Immature natural killer cell (primary cell): ENCODE measurements around the gene PCCB. TPM values are rescaled to one million over a fixed set of nuclear protein-coding genes. Genes with fewer than 3 reads are reported as not detected.
"Not testable (repeated sequence)": the region's sequence is repeated elsewhere in the genome, so short reads cannot be mapped to it uniquely, and the experiment has no call there.

Experiments used
- DNase-seq, 3 donors: peaks; one replicate each; pipeline ENCODE4 v3.0.0; 2022; ENCODE audit warnings: mixed read lengths in 1 of 3
- H3K27ac Mint-ChIP-seq, 6 donors: one replicate each; pipeline ENCODE4 v1.8.0; 2020; ENCODE audit warnings: mixed read lengths in 6 of 6, mild to moderate bottlenecking in 5 of 6, inconsistent platforms in 4 of 6, moderate library complexity in 3 of 6
- H3K27me3 Mint-ChIP-seq, 3 donors: one replicate each; pipeline ENCODE4 v1.8.0; 2020 to 2021; ENCODE audit warnings: low read depth in 3 of 3, mild to moderate bottlenecking in 3 of 3, mixed read lengths in 3 of 3, moderate library complexity in 3 of 3, inconsistent platforms in 1 of 3
- H3K36me3 Mint-ChIP-seq, 3 donors: one replicate each; pipeline ENCODE4 v1.8.0; 2020; ENCODE audit warnings: mixed read lengths in 3 of 3, inconsistent platforms in 2 of 3, mild to moderate bottlenecking in 2 of 3
- H3K4me1 Mint-ChIP-seq, 2 donors: one replicate each; pipeline ENCODE4 v1.8.0; 2020; ENCODE audit warnings: inconsistent platforms in 2 of 2, mild to moderate bottlenecking in 2 of 2, mixed read lengths in 2 of 2, moderate library complexity in 1 of 2
- H3K4me3 Mint-ChIP-seq, 5 donors: one replicate each; pipeline ENCODE4 v1.8.0; 2020; ENCODE audit warnings: mild to moderate bottlenecking in 5 of 5, mixed read lengths in 5 of 5, inconsistent platforms in 3 of 5, moderate library complexity in 3 of 5
- H3K9me3 Mint-ChIP-seq, 6 donors: one replicate each; pipeline ENCODE4 v1.8.0; 2020; ENCODE audit warnings: mild to moderate bottlenecking in 6 of 6, mixed read lengths in 6 of 6, inconsistent platforms in 4 of 6, moderate library complexity in 3 of 6
- polyA plus RNA-seq, 3 donors: library from polyadenylated mRNA; unstranded; fragments of 300-500 nt; fragmentation: Illumina TruSeq; gene quantifications; one replicate each; pipeline ENCODE4 v1.2.3, GENCODE V29; 2021

PCCB gene
- polyA plus RNA-seq, 3 donors from 2014 or later = 41.8 to 73.3 (median 61.5) TPM

DNA sequence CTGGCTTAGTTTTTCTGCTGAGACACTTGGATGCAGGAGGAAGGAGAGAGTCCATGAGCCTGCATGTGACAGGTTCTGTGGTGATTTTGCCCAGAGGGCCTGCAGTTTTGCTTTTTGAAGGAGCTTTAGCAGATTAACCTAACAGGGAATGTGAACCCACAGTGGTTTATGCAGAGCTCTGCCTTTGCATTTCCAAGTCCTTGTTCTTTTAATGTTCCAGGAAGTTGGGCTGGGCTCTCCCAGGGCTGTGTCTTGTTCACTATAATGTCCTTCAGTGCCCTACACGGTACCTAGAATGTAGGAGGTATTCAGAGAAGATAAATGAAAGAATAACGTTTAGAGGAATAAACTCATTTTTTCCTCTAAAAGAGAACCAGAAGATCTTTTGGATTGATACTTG is 50.3 kb downstream of the PCCB start:
- H3K36me3 Mint-ChIP-seq = peaks cover 18 to 30% (median 20%) of the 10 kb centered on the region in 3 donors
- no peaks in the 10 kb centered on the region for H3K4me1 Mint-ChIP-seq
- no peak for DNase-seq
- H3K27ac Mint-ChIP-seq = peak overlapping the region in 1 of 6 donors; percentile 58
- H3K27me3 Mint-ChIP-seq = no peaks in the 10 kb centered on the region
- no peaks in the 10 kb centered on the region for H3K9me3 Mint-ChIP-seq
- no peak overlapping the region for H3K4me3 Mint-ChIP-seq

DNA sequence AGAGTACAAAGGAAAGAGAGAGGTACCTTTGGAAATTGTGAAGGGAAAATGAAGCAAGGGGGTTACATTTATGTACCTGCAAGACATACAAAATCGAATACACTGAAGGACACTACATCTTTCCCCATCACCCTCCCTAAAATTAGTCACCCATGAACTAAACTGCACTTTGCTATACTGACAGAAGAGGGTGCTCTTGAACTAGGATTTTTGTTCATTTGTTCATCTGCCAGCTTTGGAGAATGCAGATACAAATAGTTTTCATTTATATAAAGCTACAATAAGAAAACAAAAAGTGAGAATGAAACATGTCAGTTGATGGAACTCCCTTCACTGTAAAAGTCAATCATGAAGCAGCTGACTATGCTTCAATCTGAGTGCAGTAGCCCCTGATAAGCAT is 55.7 kb downstream of the PCCB start:
- H3K27ac Mint-ChIP-seq = no peak overlapping the region

DNA sequence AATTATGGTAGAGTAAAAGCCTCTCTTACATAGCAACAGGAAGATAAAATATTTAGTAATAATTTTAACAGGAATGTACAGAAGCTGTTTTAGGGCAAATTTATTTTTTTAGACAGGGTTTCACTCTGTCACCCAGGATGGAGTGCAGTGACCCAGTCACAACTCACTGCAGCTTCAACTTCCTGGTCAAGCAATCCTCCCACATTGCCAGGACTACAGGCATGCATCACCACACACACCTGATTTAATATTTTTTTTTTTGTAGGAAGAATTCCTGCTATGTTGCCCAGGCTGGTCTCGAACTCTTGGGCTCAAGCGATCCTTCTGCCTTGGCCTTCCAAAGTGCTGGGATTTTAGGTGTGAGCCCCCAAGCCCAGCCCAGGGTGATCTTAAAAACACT is 61.1 kb downstream of the PCCB start:
- H3K4me3 Mint-ChIP-seq = no peak overlapping the region
- peaks cover 7 to 15% (median 13%) of the 10 kb centered on the region in 3 donors for H3K36me3 Mint-ChIP-seq
- no peak for DNase-seq
- H3K27ac Mint-ChIP-seq = no peak overlapping the region
- no peaks in the 10 kb centered on the region for H3K9me3 Mint-ChIP-seq
- H3K4me1 Mint-ChIP-seq = no peaks in the 10 kb centered on the region
- no peaks in the 10 kb centered on the region for H3K27me3 Mint-ChIP-seq

More for the DNA sequence above, 55.7 kb downstream of the PCCB start:
- H3K4me1 Mint-ChIP-seq = no peaks in the 10 kb centered on the region
- no peaks in the 10 kb centered on the region for H3K27me3 Mint-ChIP-seq
- H3K4me3 Mint-ChIP-seq = no peak overlapping the region
- no peak for DNase-seq
- peaks cover 0 to 2% (median 0%) of the 10 kb centered on the region in 6 donors for H3K9me3 Mint-ChIP-seq
- H3K36me3 Mint-ChIP-seq = peaks cover 11 to 27% (median 16%) of the 10 kb centered on the region in 3 donors

DNA sequence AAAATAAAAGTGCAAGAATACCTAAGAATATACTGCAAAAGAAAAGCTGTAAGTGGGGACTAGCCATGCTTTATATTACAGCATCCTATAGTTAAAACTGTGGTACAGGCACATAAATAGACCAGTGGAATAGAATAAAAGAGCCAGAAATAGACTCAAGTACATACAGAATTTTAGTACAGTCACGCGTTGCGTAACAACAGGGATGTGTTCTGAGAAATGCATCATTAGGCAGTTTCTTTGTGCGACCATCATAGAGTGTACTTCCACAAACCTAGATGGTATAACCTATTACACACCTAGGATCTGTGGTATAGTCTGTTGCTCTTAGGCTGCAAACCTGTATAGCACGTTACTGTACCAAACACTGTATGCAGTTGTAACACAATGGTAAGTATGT is 61.8 kb downstream of the PCCB start:
- Mint-ChIP-seq H3K27me3 (no peaks in the 10 kb centered on the region), H3K4me3 (no peak overlapping the region), H3K27ac (no peak overlapping the region), H3K4me1 (no peaks in the 10 kb centered on the region), H3K36me3 (peaks cover 11 to 15% (median 13%) of the 10 kb centered on the region in 3 donors), H3K9me3 (no peaks in the 10 kb centered on the region)
- no peak for DNase-seq

DNA sequence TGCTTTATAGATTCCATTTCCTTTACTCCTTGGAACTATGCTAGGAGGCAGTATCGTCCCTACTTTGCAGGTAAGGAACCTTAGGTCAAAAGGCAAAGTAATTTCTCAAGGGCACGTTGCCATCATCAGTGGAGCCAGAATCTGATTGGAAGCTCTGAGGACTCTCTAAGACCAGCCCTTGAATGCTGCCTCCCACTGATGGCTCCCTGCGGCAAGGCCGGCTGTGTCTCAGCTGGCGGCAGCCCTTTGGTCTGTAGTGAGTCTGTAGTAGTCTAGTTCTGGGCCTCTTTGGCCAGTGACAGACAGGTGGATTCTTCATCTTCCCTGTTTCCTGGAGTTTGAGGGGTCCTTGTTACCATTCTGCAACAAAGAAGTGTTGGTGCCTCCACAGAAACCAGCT is 76.2 kb downstream of the PCCB start:
- Mint-ChIP-seq H3K36me3 (peaks cover 53 to 67% (median 63%) of the 10 kb centered on the region in 3 donors), H3K27me3 (no peaks in the 10 kb centered on the region), H3K9me3 (peaks cover 21 to 33% (median 28%) of the 10 kb centered on the region in 6 donors), H3K4me3 (no peak overlapping the region), H3K27ac (no peak overlapping the region), H3K4me1 (no peaks in the 10 kb centered on the region)
- DNase-seq = no peak

DNA sequence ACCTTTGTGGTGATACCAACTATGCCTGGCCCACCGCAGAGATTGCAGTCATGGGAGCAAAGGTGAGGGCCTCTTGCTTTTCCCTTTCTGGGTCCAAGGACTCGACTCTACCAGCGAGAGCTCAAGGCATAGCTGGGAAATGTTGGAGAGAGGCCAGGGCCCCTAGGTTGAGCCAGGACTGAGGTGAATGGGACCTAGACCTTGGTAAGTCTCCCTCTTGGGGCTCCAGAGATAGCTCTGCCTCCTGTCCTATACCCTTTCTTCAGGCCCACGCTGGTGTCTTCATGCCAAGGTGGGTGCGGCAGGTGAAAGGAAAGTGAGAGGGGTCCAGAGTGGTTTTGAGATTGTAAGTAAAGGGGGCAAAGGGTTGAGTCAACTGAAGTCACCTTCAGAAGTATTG is 77.5 kb downstream of the PCCB start:
- peaks cover 40 to 61% (median 49%) of the 10 kb centered on the region in 3 donors for H3K36me3 Mint-ChIP-seq

DNA sequence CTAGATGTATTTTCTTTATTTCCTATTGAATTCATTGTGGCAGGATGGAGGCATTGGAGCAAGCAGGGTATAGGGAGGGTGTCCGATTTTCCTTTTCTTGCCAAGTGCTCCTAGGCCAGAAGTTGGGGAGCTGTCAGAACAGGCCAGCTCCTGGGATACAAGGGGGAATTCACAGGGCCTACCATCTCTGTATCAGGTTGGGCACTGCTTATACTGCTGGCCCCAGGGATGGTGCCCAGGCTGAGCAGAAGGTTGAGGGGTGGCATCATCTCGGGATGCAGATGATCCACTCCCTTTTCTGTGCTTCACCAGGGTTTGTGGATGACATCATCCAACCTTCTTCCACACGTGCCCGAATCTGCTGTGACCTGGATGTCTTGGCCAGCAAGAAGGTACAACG is 79.5 kb downstream of the PCCB start:
- Mint-ChIP-seq H3K36me3 (peaks cover 30 to 62% (median 38%) of the 10 kb centered on the region in 3 donors), H3K27ac (no peak overlapping the region), H3K9me3 (peaks cover 0 to under 1% (median under 1%) of the 10 kb centered on the region in 6 donors)

More for the DNA sequence above, 77.5 kb downstream of the PCCB start:
- Mint-ChIP-seq H3K9me3 (peaks cover 7 to 19% (median 15%) of the 10 kb centered on the region in 6 donors), H3K27ac (no peak overlapping the region), H3K4me3 (no peak overlapping the region), H3K4me1 (no peaks in the 10 kb centered on the region), H3K27me3 (no peaks in the 10 kb centered on the region)
- no peak for DNase-seq

DNA sequence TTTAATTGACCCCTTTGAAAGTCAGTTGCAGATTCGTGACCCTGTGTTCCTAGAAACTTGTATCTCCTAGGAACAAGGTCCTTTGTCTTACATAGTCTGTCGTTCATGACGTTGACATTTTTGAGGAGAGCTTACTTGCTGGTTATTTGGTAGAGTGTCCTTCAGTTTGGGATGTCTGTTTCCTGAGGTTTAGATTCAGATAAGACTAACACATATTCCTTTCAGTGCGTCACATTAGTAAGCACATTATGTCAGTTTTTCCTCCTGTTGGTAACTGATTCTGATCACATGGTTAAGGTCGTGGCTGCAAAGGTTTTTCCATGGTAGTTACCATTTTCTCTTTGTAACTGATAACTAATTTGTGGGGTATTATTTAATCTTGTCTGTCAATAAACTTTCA is 80.8 kb downstream of the PCCB start:
- Mint-ChIP-seq H3K4me1 (no peaks in the 10 kb centered on the region), H3K27me3 (no peaks in the 10 kb centered on the region), H3K4me3 (no peak overlapping the region), H3K9me3 (no peaks in the 10 kb centered on the region), H3K36me3 (peaks cover 25 to 64% (median 32%) of the 10 kb centered on the region in 3 donors), H3K27ac (no peak overlapping the region)
- DNase-seq = no peak

More for the DNA sequence above, 79.5 kb downstream of the PCCB start:
- Mint-ChIP-seq H3K4me3 (no peak overlapping the region), H3K4me1 (no peaks in the 10 kb centered on the region), H3K27me3 (no peaks in the 10 kb centered on the region)
- DNase-seq = no peak

DNA sequence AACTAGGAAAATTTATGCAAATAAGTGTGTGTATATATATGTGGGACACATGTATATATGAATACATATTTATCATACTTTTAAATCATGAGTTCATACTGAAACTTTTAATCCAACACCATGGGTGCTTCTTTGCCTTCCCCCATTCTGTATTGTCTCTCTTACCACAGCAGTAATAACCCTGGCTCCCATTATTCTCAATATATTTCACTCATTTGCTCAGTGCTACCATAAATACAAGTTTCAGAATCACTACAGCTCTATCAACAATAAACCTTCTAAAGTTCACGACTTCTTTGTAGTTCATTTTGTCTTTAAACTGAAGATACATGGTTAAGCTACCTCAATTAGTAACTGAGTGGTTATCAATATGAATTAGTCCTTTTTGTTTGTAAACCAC is 82.2 kb downstream of the PCCB start:
- Mint-ChIP-seq H3K36me3 (peaks cover 16 to 55% (median 25%) of the 10 kb centered on the region in 3 donors), H3K4me1 (no peaks in the 10 kb centered on the region), H3K4me3 (no peak overlapping the region), H3K9me3 (no peaks in the 10 kb centered on the region), H3K27ac (peak overlapping the region in 1 of 6 donors; percentile 29), H3K27me3 (peaks cover 0 to 2% (median 0%) of the 10 kb centered on the region in 3 donors)
- DNase-seq = no peak

DNA sequence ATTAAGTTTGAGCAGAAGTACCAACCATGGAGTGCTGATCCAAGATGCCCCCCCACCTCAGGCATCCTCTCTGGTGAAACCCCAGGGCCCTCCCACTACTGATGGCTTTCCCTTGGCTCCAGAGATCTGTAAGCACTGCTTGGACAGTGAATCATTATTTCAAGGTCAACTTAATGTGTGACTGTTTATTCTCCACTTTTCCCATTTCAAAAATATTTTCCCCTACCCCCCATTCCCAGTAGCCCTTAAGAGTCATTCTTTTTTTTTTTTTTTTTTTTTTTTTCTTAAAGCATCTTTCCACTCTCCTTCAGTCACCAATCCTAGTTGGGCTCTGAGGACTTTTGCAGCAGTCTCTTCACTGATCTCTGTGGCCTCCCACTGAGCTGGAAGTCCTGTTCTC is 82.6 kb downstream of the PCCB start:
- Mint-ChIP-seq H3K27ac (peak overlapping the region in 3 of 6 donors; percentile 29 to 69 (median 65)), H3K9me3 (no peaks in the 10 kb centered on the region), H3K4me3 (no peak overlapping the region), H3K36me3 (peaks cover 17 to 59% (median 22%) of the 10 kb centered on the region in 3 donors), H3K27me3 (peaks cover 0 to 2% (median 0%) of the 10 kb centered on the region in 3 donors), H3K4me1 (no peaks in the 10 kb centered on the region)
- DNase-seq = no peak

DNA sequence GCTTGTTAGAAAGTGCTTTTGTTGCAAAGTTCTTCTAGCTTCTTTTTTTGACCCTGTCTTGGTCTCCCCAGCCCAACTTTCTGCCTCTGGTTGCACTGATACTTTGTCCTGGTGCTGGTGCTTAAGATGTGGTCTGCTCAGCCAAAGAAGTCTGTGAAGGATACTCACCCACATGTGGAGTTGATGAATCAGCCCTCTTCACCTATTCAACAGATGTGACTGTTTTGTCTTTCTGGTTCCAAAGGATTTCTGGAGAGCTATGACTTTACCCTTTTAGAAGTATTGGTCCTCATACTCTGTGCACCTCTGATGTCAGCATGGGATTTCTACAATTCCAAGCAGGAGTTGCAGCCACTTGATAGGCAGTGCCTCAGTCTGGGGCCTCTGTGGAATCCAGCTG is 84.1 kb downstream of the PCCB start:
- H3K27ac Mint-ChIP-seq = peak overlapping the region in 4 of 6 donors; percentile 34 to 66 (median 42)

DNA sequence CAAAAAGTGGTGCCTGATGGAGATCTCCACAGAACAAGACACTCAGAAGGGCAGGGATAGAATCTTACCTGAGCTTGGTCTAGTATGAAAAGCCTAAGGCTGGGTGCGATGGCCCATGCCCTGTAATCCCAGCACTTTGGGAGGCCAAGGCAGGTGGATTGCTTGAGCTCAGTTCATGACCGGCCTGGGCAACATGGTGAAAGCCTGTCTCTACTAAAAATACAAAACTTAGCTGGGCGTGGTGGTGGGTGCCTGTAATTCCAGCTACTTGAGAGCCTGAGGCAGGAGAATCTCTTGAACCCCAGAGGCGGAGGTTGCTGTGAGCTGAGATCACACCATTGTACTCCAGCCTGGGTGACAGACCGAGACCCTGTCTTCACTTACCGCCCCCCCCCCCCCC is 84.6 kb downstream of the PCCB start:
- not testable (repeated sequence) for DNase-seq, H3K9me3 Mint-ChIP-seq, H3K27ac Mint-ChIP-seq, H3K27me3 Mint-ChIP-seq, H3K4me3 Mint-ChIP-seq, H3K4me1 Mint-ChIP-seq
- H3K36me3 Mint-ChIP-seq = peaks cover 13 to 57% (median 16%) of the 10 kb centered on the region in 3 donors

More for the DNA sequence above, 84.1 kb downstream of the PCCB start:
- peaks cover 14 to 59% (median 15%) of the 10 kb centered on the region in 3 donors for H3K36me3 Mint-ChIP-seq
- peaks cover 0 to 2% (median 0%) of the 10 kb centered on the region in 3 donors for H3K27me3 Mint-ChIP-seq
- H3K4me1 Mint-ChIP-seq = no peaks in the 10 kb centered on the region
- no peak for DNase-seq
- no peaks in the 10 kb centered on the region for H3K9me3 Mint-ChIP-seq
- no peak overlapping the region for H3K4me3 Mint-ChIP-seq

DNA sequence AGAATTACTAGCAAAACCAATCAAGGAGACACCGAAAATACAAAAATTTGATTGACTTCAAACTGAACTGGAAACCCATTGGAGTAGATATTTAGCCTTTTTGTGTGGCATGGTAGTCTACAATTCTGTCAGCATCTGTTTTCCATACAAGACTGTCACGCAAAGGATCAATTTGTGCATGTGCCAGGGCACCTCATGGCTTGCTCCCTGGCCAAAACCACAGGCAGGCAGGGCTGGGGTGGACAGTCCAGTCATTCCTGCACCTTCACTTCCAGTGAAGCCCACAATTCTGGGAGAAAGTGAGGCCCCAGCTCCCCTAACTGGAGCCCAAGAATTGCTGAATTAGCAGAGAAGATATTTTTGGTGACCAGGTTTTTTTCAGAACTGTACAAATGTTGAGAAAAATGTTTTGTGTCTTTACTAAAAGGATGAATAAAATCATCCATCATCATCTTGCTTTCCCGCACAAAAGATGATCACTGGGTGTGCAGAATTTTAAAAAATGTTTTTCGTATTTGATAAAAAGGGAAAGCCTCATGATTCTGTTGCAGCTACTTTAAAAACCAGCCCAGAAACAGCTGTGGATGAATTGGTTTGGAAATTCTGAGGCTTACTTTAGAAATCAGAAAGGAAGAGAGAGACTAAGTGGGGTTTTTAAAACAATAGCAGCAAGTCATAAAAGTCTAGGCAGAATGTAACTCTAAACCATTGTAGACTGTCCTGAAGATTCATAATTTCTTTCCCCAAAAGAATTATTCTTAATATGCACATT is 86.4 kb downstream of the PCCB start:
- DNase-seq = no peak
- Mint-ChIP-seq H3K27me3 (peaks cover 0 to 2% (median 0%) of the 10 kb centered on the region in 3 donors), H3K27ac (peak overlapping the region in 3 of 6 donors; percentile 2 to 36 (median 12)), H3K36me3 (peaks cover 22 to 63% (median 23%) of the 10 kb centered on the region in 3 donors), H3K9me3 (no peaks in the 10 kb centered on the region), H3K4me1 (no peaks in the 10 kb centered on the region), H3K4me3 (no peak overlapping the region)

DNA sequence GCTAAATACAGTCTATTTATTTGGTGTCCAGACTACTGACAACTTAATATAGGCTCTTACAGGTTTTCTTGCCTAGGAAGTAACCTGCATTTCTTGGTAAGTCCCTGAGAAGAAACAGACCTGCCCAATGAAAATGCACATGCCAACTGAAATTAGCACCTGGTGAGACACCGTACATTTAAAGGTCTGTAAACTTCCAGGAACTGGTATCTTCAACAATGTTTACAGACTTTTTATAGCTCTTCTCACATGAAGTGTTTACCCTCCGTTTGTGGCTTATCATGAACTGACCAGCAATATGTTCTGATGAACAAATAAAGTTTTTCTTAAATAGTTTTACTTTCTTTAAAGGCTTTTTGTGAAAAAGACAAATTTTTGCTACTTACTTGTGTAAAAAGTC is 93.3 kb downstream of the PCCB start:
- Mint-ChIP-seq H3K36me3 (peaks cover 13 to 38% (median 18%) of the 10 kb centered on the region in 3 donors), H3K4me1 (no peaks in the 10 kb centered on the region), H3K4me3 (no peak overlapping the region), H3K9me3 (no peaks in the 10 kb centered on the region), H3K27ac (peak overlapping the region in 2 of 6 donors; percentile 13 to 14), H3K27me3 (peaks cover 0 to under 1% (median 0%) of the 10 kb centered on the region in 3 donors)
- no peak for DNase-seq
